Neural cell (in vitro differentiated cells): Measurements from ENCODE around the gene MLIP.

Experiments used
- CTCF ChIP-seq: fragments of 450-650 bp; IDR thresholded peaks from 2 replicates; pipeline ENCODE4 v1.5.1; 2014; ENCODE audit warnings: antibody characterized with exemption, mild to moderate bottlenecking, moderate library complexity; ENCODE audit not compliant: poor library complexity, severe bottlenecking
- EP300 ChIP-seq: fragments of 450-650 bp; conservative IDR thresholded peaks from 2 replicates; pipeline ENCODE4 v1.6.1; 2014; ENCODE audit warnings: antibody characterized with exemption, mild to moderate bottlenecking, moderate library complexity; ENCODE audit not compliant: poor library complexity, severe bottlenecking
- EZH2 ChIP-seq: fragments of 200-600, 300-800 bp; shearing (Covaris generic), sonication (generic); IDR thresholded peaks from 2 replicates; pipeline ENCODE4 v1.6.1; 2014; ENCODE audit warnings: antibody characterized with exemption, low read length, borderline replicate concordance, mild to moderate bottlenecking; ENCODE audit not compliant: insufficient read depth, poor library complexity, severe bottlenecking
- MXI1 ChIP-seq: fragments of 450-650 bp; conservative IDR thresholded peaks from 2 replicates; pipeline ENCODE4 v1.6.1; 2014; ENCODE audit warnings: antibody characterized with exemption, mild to moderate bottlenecking; ENCODE audit not compliant: poor library complexity, severe bottlenecking
- RAD21 ChIP-seq: fragments of 450-650 bp; conservative IDR thresholded peaks from 2 replicates; pipeline ENCODE4 v1.6.1; 2014; ENCODE audit warnings: antibody characterized with exemption, mild to moderate bottlenecking, moderate library complexity
- REST ChIP-seq: IDR thresholded peaks from 2 replicates; pipeline ENCODE4 v1.6.1; 2012; ENCODE audit warnings: borderline replicate concordance
- TAF1 ChIP-seq: IDR thresholded peaks from 2 replicates; pipeline ENCODE4 v1.6.1; 2012; ENCODE audit warnings: low read depth

- TF ChIP-seq TAF1 (no peak), CTCF (no peak), MXI1 (no peak), RAD21 (no peak), EP300 (no peak), REST (no peak), EZH2 (no peak)
Measured at GRCh38 chr6:54286141-54286540, 174.9 kb downstream of the MLIP start.
